OCI-M2 (cell line): ENCODE results near the gene ARHGEF28.

Source experiments
- DNase-seq: peaks from one replicate; lab custom pipeline; 2025; ENCODE audit not compliant: unreplicated experiment; lab: John Stamatoyannopoulos, UW

Gene ARHGEF28

DNA sequence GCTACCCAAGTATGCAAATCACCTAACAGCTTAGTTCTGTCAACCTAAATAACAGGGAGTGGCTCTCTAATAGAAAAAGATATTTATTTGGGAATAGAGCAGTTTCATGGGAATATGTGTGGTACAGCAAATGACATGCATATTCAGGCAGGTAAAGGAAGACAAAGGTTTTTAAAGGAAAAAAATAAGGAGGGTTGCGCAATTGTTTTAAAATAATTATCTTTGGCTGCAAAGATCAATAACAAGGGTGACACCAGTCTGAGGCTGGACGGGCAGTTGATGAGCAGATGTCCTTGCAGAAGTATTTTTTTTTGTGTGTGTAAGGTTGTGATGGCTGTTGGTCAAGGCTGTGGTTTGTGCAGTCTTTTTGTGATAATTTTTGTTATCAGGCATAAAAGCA, 332.0 kb downstream of the ARHGEF28 start:
- DNase-seq: peak; percentile 6

DNA sequence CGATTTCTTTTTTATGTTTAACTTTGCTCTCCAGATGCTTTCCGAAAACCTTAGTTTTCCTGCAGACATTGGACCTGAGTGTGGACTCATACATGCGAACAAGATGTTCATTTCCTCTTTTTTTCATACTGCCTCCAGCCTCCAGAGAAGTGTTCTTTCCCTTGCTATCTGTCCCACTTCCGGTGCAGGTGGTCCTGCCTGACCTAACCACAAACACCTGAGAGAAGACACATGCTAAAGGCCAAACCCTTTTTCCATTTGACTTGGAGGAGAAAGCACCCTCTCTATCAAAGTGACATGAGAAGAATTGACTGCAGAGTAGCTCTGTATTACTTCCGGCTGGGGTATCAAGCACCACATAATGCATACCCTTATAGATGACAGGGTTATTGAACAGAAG, 334.0 kb downstream of the ARHGEF28 start:
- DNase-seq: no peak

GRCh38 chr5:73960426-73960825, 334.4 kb downstream of the ARHGEF28 start:
- DNase-seq: no peak

GRCh38 chr5:73962801-73963425, 336.9 kb downstream of the ARHGEF28 start:
- DNase-seq: no peak

DNA sequence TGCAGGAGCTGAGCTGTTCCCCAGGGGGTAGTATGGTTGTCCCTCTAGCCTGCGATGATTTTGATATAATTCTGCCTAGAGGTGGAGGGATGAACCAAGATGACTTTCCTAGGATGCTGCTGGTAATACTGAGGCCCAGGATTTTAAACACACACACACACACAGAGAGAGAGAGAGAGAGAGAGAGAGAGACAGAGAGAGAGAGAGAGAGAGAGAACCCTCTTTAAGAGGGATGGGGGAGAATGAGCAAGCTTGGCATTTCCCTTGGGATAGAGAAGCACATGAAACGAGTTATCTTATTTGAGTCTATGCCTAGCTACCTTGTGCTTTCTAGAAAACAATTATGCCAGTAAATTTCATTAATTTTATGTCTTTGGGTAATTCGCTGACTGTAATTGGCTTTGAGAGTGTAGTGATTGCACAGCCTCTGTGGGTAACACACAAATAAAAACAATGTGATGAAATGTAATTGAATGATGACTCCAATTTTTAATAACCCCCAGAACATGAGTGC, 338.4 kb downstream of the ARHGEF28 start:
- no peak for DNase-seq

DNA sequence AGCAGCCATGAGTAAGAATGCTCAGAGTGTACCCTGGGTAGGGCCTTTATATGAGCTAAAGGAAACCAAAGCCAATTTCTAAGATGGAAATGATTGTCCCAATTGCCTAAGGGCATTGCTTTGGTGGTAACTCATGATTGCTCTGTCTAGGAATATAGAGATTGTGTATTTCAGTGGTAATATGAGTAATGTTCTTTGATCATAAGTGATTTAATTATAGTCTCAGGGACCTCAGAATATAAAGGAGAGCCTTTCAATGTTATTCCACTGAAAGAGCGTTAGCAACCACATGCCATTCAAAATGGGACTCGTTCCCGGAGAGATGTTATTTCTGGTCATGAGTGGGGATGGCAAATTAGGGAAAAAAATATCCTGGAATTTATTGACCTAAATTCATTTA, 340.5 kb downstream of the ARHGEF28 start:
- no peak for DNase-seq

DNA sequence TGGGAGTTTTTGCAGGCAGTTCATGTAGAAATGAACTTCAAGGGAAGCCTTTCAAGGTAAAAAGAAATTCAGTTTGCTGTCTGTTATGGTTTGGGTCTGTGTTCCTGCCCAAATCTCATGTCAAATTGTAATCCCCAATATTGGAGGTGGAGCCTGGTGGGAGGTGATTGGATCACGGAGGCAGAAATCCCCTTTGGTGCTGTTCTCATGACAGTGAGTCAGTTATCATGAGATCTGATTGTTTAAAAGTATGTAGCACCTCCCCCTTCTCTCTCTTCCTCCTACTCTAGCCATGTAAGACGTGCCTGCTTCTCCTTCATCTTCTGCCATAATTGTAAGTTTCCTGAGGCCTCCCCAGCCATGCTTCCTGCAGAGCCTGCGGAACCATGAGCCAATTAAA, 341.4 kb downstream of the ARHGEF28 start:
- no peak for DNase-seq

DNA sequence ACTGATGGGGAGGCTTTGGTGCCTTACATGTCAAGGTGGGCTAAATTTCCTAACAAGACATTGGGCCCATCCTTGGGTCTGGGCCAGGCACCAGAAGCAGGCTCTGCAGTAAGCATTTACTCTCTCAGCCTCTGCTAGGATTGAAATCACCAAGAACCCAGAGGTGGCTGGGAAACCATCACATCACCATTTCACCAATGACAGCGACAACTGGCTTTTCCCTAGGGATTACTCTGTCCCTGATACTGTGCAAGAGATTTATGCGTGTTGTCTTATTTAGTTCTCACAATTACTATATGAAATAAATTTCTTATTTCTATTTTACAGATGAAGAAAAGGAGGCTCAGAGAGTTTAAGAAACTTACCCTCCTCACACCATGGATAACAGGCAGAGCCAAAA, 342.2 kb downstream of the ARHGEF28 start:
- DNase-seq: no peak

GRCh38 chr5:73968729-73969128, 342.7 kb downstream of the ARHGEF28 start:
- no peak for DNase-seq

- peak; percentile 19 for DNase-seq
Observed at GRCh38 chr5:73969195-73970036, 343.4 kb downstream of the ARHGEF28 start.

- DNase-seq: no peak
Observed at GRCh38 chr5:73971326-73971725, 345.3 kb downstream of the ARHGEF28 start.

- DNase-seq: no peak
Observed at GRCh38 chr5:73973135-73973534, 347.1 kb downstream of the ARHGEF28 start.

DNA sequence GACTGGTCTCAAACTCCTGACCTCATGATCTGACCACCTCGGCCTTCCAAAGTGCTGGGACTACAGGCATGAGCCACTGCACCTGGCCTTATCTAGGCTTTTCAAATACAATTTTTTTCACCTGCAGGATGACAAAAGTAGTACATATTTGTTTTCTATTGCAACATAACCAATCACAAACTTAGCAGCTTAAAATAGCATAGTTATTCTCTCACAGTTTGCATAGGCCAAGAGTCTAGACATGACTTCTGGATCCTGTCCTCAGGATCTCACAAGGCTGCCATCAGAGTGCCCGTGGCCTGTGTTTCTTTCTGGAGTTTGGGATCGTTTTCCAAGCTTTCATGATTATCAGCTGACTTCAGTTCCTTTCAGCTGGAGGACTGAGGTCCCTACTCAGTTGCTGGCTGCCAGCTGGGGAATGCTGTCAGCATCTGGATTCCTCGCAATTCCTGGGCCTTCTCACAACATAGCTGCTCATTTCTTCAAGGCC, 348.9 kb downstream of the ARHGEF28 start:
- no peak for DNase-seq

DNA sequence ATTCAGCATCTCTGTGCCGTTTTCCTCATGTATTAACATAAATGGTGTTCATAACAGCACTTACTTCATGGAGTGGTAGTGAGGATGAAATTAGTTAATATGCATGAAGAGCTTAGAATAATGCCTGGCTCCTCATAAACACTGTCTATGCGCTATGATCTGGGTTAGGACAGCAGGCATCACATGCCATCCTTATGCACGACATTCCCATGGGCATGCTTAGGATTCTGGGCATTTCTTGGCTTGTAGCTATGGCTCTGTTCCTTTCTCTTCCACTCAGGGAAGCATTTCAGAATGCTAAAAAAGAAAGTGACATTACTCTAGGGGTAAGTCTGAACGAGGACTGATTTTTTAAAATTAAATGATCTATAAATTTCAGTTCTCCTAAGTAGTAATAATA, 349.8 kb downstream of the ARHGEF28 start:
- DNase-seq: no peak

DNA sequence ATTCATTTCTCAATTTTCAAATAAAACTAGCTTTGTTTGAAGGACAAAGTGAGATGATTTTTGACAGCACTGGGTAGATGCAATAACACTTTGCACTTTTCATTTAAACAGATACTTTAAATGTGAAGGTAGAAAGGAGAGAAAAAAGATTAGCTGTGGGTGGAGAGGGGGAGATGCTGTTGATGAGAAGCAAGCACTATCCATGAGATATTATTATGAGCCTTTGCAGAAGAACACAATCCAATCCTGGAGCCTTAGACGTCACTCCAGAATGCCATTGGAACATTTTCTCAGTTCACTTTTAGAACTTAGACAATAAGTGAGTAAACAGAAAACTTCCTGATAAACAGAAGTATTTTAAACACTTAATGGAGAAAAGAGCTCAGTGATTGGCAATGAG, 351.1 kb downstream of the ARHGEF28 start:
- no peak for DNase-seq

- no peak for DNase-seq
Observed at GRCh38 chr5:73979321-73979720, 353.3 kb downstream of the ARHGEF28 start.

DNA sequence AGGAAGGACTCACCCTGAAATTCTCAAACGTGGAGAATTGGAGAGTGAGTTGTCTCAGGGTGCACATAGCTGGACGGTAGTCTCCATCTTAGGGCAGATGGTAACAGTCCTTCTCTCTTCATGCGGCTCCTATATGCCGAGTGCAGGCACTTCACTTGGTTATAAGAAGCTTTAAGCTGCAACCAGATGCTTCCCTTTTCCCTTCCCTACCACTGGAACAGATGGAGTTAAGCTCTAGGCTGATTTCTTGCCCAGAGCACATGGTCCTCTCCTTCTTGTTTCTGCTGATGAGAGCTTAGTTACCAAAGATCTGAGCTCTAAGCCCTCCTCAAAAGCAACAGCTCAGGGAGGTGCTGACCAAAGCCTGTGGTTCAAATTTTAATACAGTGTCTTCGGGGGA, 355.7 kb downstream of the ARHGEF28 start:
- DNase-seq: no peak

- DNase-seq: no peak
Observed at GRCh38 chr5:73983644-73984043, 357.6 kb downstream of the ARHGEF28 start.

DNA sequence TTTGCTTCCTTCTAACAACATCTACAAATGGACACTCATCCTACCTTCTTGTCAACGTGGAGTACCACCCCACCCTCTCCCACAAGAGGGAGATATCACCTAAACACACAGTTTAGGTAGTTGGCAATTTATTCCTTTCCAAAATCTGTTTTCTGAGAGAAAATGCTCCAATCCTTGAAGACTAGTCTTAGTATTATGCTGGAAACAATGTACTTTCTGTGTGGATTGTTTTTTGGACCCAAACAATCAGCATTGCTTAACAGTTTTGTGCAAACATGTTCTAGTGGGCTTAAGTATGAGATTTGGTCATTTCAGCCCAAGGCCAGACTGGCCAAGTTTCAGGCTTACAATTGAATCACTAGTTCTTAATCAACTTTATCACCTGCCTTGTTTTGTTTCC, 359.1 kb downstream of the ARHGEF28 start:
- no peak for DNase-seq

DNA sequence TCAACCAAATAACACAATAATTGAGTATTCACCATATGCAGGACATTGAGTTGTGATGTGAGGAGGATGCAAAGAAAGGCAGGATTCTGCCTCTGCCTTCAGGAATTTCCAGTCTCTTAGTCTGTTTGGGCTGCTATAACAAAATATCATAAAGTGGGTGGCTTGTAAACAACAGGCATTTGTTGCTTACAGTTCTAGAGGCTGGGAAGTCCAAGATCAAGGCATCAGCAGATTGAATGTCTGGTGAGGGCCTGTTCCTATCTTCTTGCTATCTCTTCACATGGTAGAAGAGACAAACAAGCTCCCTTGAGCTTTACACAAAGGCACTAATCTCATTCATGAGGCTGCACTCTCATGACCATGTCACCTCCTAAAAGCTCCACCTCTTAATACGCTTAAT, 360.7 kb downstream of the ARHGEF28 start:
- DNase-seq: no peak

- DNase-seq: no peak
Observed at GRCh38 chr5:73987915-73988314, 361.9 kb downstream of the ARHGEF28 start.

DNA sequence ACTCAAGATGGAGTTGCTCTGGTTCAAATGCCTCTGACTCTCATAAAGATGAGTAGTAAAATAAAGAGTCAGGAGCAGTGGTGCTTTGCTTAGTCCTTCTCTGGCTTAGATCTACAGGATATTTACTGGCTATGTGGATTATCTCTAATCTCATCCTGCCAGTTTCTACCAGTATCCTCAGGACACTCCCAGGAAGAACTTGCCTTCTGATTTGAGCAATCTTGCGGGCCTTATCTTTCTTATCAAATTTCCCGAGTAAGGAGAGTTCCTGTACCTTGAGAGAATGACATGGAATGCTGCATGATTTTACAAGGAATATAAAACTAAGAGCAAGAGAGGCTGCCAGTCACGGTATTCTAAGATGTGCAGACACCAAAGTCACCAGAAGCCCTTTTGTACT, 364.0 kb downstream of the ARHGEF28 start:
- no peak for DNase-seq
